DOHH2 (cell line): Measurements from ENCODE around the gene TAS2R1.

ENCODE experiments used
- CTCF ChIP-seq: fragments of 200-600 bp; sonication (generic); IDR thresholded peaks from one replicate; pipeline ENCODE4 v1.5.1; 2014; ENCODE audit warnings: antibody characterized with exemption, mild to moderate bottlenecking, low read depth, low read length; ENCODE audit not compliant: poor library complexity, severe bottlenecking
- EZH2phosphoT487 ChIP-seq: fragments of 200-600 bp; sonication (generic); IDR thresholded peaks from 2 replicates; pipeline ENCODE4 v1.6.1; 2017; ENCODE audit warnings: borderline replicate concordance, mild to moderate bottlenecking, antibody characterized with exemption, low read length, moderate library complexity, mixed read lengths

DNA sequence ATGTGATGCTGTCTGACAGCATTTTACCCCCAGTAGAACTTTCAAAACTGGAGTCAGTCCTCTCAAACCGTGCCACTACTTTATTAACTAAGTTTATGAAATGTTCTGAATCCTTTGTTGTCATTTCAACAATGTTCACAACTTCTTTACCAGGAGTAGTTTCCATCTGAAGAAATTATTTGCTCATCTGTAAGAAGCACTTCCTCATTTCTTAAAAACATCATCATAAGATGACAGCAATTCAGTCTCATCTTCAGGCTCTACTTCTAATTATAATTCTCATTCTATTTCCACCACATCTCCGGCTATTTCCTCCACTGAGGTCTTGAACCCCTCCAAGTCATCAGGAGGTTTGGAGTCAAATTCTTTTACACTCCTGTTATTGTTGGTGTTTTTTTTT is 2.3 kb upstream of the TAS2R1 start:
- TF ChIP-seq CTCF: no peak
- TF ChIP-seq EZH2phosphoT487: no peak
